Hematopoietic multipotent progenitor cell treated with erythropoietin and hydrocortisone succinate and interleukin-3 and kit ligand, for 15 days (in vitro differentiated cells): ENCODE measurements around the gene PLD6.
"Not testable (repeated sequence)": the region's sequence is repeated elsewhere in the genome, so short reads cannot be mapped to it uniquely, and the experiment has no call there.

ENCODE experiments used
- DNase-seq: peaks from one replicate; pipeline ENCODE4 v3.0.0-alpha.2; 2015; ENCODE audit warnings: low spot score

Gene PLD6

DNA sequence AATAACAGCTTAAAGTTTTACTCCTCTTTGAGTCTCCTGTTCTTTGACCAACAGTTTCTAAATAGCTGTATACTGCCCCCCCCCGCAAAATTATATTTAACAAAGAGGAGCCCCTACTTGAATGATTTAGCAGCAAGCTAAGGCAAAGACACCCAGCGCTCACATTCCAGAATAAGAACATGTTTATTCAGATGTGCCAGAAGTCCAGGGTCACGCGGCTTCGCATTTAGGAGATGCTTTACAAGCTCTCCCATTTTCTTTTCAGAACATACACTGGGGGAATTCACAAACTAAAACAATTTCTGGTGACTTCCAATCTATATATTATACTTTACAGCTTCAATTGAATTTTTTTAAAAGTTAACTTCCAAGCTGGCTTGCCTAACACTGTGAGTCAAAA is 5.3 kb downstream of the PLD6 start:
- DNase-seq, result no peak

GRCh38 chr17:17200311-17200710 is 5.8 kb downstream of the PLD6 start:
- DNase-seq, result no peak

DNA sequence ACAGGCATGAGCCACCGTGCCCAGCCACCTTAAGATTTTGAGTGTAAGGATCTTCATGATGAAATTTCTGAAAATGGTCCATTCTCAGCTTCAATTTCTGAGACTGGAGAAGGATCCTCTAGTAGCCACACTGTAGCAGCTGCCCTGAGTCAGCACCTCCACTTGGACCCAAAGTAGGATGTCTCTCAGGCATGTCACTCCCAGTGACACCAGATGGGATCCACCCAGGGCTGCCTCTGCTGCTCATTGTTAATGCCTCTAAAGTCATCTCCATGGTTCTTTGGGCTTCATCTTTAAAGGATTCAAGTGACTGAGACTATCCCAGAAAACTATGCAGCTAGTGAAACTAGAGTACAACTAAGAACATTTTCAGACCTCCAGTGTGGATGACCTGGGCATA is 7.9 kb downstream of the PLD6 start:
- DNase-seq, result no peak

- no peak for DNase-seq
Observed at GRCh38 chr17:17196776-17197175, 9.4 kb downstream of the PLD6 start.

- not testable (repeated sequence) for DNase-seq
Observed at GRCh38 chr17:17195466-17195865, 10.7 kb downstream of the PLD6 start.

DNA sequence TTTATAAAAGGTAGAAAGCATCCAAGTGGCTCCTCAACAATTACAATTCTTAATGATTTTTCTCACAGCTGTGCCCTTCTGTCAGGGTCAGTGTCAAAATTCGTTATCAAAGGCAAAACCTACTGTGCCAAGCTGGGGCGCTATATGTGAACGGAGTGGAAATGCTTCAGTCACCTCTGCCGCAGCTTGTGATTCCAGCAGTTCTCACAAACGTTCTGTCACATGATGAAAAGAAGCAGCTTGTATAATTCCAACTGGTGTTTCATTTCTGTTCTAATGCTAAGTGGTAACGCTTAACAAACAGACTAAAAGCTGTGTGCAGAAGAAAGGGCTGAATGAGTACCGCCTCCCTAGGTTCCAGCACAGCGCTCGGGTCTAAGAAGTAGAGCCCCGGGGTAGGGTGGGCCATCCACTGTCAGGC is 14.2 kb downstream of the PLD6 start:
- DNase-seq, result no peak

- no peak for DNase-seq
Observed at GRCh38 chr17:17191346-17191792, 14.8 kb downstream of the PLD6 start.

DNA sequence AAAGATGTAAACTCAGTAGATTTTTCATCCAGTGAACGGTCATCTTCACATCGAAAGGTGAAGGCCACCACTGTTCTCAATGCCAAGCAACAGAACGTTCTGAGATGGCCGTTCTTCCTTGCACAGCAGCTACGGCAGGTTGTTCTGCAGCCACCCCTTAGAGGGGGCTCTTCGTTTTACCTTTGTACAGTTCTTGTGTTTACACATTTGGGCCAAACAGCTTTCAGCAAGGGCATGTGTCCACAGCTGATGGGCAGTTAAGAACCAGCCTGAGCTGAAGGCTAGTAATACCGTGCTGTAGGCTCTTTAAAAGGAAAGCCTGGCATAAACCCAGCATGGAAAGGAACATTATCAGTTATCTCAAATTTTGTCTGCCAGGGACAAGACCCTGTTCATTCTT is 15.9 kb downstream of the PLD6 start:
- no peak for DNase-seq

- no peak for DNase-seq
Observed at GRCh38 chr17:17189559-17189958, 16.6 kb downstream of the PLD6 start.

DNA sequence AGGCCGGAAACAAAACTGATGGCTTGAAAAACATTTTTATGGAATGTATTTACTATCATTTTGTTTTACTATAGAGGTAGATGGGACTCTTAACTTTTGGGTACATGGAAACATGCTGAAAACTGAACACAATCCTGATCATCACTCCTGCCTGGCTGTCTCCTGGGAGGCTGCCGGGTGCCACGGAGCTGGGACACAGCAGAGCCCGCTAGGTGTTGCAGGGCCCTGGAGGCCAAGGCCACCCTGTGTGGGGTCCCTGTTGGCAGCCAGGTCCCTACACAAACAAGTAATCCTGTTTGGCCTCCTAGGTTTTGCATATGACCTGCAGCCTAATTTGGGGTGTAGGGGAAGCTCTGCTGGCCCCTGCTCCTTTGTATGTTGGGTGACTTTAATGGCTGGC is 17.5 kb downstream of the PLD6 start:
- no peak for DNase-seq

- no peak for DNase-seq
Observed at GRCh38 chr17:17186551-17187505, 19.3 kb downstream of the PLD6 start.

- no peak for DNase-seq
Observed at GRCh38 chr17:17186051-17186450, 20.1 kb downstream of the PLD6 start.

- DNase-seq, result not testable (repeated sequence)
Observed at GRCh38 chr17:17184985-17185757, 21.0 kb downstream of the PLD6 start.

DNA sequence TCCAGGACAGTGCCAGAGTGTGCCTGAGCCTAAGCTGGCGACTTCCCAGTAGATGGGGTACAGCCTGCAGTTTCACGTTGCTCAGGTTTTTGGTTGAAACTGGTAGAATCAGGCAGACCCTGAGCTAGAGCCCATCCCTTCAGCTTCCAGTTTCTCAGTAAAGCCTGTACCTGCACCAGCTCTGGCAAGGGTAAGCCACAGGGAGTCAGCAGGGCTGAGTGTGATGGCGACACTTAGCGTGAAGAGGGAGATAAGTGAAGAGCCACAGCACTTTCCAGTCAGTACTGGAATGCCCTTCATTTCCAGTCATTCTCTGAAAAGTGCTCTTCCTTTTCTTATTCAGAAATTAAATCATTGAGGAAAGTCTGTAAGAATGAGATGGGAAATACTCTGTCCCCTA is 22.4 kb downstream of the PLD6 start:
- DNase-seq, result no peak

- DNase-seq, result no peak
Observed at GRCh38 chr17:17182598-17183136, 23.5 kb downstream of the PLD6 start.

DNA sequence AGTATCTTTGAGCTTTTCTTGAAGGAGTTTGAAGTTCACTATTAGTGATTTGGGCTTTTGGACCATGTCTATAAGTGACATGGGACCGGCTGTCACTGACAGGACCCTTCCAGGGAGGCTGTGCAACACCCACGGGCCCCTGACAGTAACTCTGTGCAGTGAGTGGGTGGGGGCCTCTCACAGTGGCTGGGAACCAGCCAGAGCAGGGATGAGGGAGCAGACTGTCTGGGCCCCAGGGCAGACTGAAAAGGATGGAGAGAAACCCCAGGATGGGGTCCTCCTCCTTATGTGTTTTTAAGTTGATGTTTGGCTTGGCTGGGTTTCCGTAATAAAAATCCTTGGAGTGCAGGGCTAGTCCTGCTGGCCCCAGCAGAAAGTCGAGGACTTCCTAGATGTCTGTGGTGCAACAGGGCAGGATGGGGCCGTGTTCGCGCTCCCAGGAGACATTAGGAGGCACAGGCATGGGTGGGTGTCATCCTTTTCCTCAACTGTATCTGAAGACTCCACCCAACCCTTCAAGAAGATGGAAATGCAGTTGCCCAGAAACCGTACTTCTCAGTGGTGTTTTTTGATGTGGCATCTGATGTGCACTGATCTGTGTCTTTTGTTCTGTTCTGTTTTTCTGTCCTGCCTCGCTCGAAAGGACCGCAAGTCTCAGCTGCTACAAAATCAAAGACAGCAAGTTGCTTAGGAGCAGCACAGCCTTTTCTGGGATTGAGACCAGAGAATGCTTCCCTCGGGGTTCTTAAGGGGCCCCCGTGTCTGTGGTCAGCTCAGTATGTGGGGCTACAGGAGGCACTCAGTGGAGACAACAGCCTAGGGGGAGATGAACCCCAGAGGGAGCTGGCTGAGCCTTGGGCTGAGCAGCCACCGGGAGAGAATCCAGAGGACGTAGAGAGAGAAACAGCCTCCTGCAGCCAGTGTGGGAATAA is 24.2 kb downstream of the PLD6 start:
- DNase-seq, result no peak

- DNase-seq, result no peak
Observed at GRCh38 chr17:17180741-17181525, 25.2 kb downstream of the PLD6 start.

GRCh38 chr17:17180141-17180603 is 26.0 kb downstream of the PLD6 start:
- no peak for DNase-seq

DNA sequence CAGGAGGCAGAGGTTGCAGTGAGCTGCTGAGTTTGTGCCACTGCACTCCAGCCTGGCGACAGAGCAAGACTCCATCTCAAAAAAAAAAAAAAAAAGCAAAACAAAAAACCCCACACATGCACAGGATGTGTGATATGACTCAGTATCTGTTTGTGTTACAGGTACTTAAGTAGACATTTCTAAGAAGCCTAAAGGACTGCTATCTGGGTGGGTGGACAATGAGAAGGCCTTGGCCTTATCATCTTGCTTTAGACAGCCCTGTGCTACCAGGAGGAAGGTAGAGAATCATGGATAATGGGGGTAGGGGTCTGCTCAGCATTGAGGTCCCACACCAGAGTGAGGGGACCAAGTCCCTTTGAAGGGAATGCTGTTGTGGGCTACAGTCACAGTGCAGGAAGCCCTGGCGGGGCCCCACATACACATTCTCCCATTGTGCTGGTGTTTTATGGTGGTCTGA is 26.7 kb downstream of the PLD6 start:
- DNase-seq, result no peak

DNA sequence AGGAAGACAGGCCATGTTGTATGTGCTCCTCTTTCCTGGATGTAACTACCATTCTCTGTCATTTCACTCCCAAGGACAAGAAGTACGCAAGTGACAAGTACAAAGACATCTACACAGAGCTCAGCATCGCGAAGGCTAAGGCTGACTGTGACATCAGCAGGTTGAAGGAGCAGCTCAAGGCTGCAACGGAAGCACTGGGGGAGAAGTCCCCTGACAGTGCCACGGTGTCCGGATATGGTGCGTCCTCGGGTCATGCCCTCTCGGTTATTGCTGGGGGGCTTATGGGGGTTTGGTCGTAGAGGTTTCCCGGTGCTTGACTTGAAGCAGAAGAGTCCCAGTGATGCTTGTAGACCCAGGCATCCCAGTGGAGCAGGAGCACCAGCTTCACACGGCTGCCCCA is 29.0 kb downstream of the PLD6 start:
- DNase-seq, result no peak

- no peak for DNase-seq
Observed at GRCh38 chr17:17176341-17176740, 29.8 kb downstream of the PLD6 start.
